GM19238 (cell line): ENCODE measurements around the gene DBX1.
A peak's percentile ranks its signal among the peaks of the same experiment; 100 is the strongest.

Source experiments
- DNase-seq: peaks from one replicate; pipeline ENCODE4 v3.0.0; 2011; ENCODE audit warnings: low spot score; ENCODE audit not compliant: insufficient read length

The DBX1 gene

GRCh38 chr11:20126724-20127123 lies 33.6 kb downstream of the DBX1 start:
- DNase-seq: no peak

GRCh38 chr11:20125927-20126326 lies 34.3 kb downstream of the DBX1 start:
- DNase-seq: no peak

GRCh38 chr11:20122131-20122530 lies 38.1 kb downstream of the DBX1 start:
- DNase-seq: no peak

- DNase-seq: no peak
Measured at GRCh38 chr11:20120134-20120925, 39.9 kb downstream of the DBX1 start.

- no peak for DNase-seq
Measured at GRCh38 chr11:20119315-20119714, 41.0 kb downstream of the DBX1 start.

GRCh38 chr11:20118209-20118608 lies 42.1 kb downstream of the DBX1 start:
- DNase-seq: no peak

- no peak for DNase-seq
Measured at GRCh38 chr11:20117291-20117690, 43.0 kb downstream of the DBX1 start.

GRCh38 chr11:20116825-20117224 lies 43.5 kb downstream of the DBX1 start:
- DNase-seq: no peak

- DNase-seq: no peak
Measured at GRCh38 chr11:20114588-20114987, 45.7 kb downstream of the DBX1 start.

GRCh38 chr11:20113149-20113438 lies 47.2 kb downstream of the DBX1 start:
- no peak for DNase-seq

GRCh38 chr11:20112291-20113148 lies 47.8 kb downstream of the DBX1 start:
- no peak for DNase-seq

- DNase-seq: no peak
Measured at GRCh38 chr11:20111871-20112270, 48.4 kb downstream of the DBX1 start.

- peak; percentile 62 for DNase-seq
Measured at GRCh38 chr11:20110908-20111669, 49.2 kb downstream of the DBX1 start.

GRCh38 chr11:20109731-20110445 lies 50.4 kb downstream of the DBX1 start:
- no peak for DNase-seq
